ENCODE measurements around the gene ZSCAN32. TPM values are rescaled to one million over a fixed set of nuclear protein-coding genes. Genes with fewer than 3 reads are reported as not detected.

The ZSCAN32 gene
- total and polyA plus RNA-seq, 7 donors, result 4.6 to 9.8 (median 5.6) TPM

GRCh38 chr16:3434373-3434772 is 33.6 kb upstream of the ZSCAN32 start:
- H3K27ac ChIP-seq, result no peak overlapping the region

GRCh38 chr16:3431779-3432219 is 31.0 kb upstream of the ZSCAN32 start:
- peaks cover 6% of the 10 kb centered on the region for H3K9me3 ChIP-seq
- H3K36me3 ChIP-seq (ENCODE audit: insufficient read depth in 1 of 2, low read depth in 1 of 2), result peaks cover 0 to 11% of the 10 kb centered on the region in 2 donors
- H3K4me1 ChIP-seq, result no peaks in the 10 kb centered on the region
- DNase-seq (peak; percentile 68 to 77), ATAC-seq (peak; percentile 34 to 81 (median 76))
- 46 to 66% (median 61%) methylated on average over 26 of the region's 26 CpGs for WGBS, 3 donors
- no peak overlapping the region for H3K27ac ChIP-seq
- H3K4me3 ChIP-seq, result peak overlapping the region; percentile 44
- no peaks in the 10 kb centered on the region for H3K27me3 ChIP-seq (ENCODE audit: insufficient read depth in 3 of 3, low read length in 2 of 3)
- no peak for TF ChIP-seq CTCF (IDR thresholded peaks at IDR 0.05)
- intact Hi-C loops (cut with DNase I), result no loop called here

More at GRCh38 chr16:3434373-3434772, 33.6 kb upstream of the ZSCAN32 start:
- TF ChIP-seq CTCF (IDR thresholded peaks at IDR 0.05), result no peak
- H3K4me1 ChIP-seq, result no peaks in the 10 kb centered on the region
- intact Hi-C loops (cut with DNase I), result no loop called here
- no peak overlapping the region for H3K4me3 ChIP-seq
- ATAC-seq (no peak), DNase-seq (no peak)
- H3K27me3 ChIP-seq (ENCODE audit: insufficient read depth in 3 of 3, low read length in 2 of 3), result no peaks in the 10 kb centered on the region
- H3K9me3 ChIP-seq, result peaks cover 6% of the 10 kb centered on the region
- peaks cover 0 to 15% of the 10 kb centered on the region in 2 donors for H3K36me3 ChIP-seq (ENCODE audit: insufficient read depth in 1 of 2, low read depth in 1 of 2)

DNA sequence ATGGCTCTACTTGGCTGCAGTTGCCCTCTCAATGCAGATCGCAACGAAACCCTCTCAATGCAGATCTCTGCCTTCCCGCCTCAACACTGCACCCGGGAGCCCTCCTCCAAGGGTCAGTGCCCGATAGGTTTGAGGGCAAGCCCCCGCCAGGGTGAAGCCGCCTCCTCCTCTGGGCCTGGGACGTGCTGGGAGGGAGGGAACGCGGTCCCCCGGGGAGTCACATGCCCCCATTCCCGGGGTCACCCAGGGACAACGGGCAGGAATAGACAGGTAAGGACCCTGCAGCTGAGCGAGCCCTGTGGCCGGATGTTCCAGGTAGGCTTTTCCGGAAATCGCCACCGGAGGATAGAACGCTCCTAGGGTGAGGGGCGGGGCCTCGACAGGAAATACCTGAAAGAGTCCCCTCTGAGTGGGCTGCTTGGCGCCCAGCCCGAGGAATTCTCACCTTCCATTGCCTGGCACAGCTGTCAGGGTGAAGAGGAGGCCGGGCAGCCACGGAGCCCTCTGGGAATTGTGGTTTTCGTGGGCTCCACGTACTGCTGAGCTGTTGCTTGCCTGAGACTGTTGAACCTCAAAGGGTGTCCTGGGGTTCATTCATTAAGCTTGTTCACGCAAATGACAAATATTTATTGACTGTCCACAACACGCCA is 13.1 kb upstream of the ZSCAN32 start:
- Histone ChIP-seq H3K27ac (no peak overlapping the region), H3K9me3 (peaks cover 72% of the 10 kb centered on the region), H3K36me3 (ENCODE audit: insufficient read depth in 1 of 2, low read depth in 1 of 2) (peaks cover 3 to 5% of the 10 kb centered on the region in 2 donors), H3K4me1 (no peaks in the 10 kb centered on the region), H3K27me3 (ENCODE audit: insufficient read depth in 3 of 3, low read length in 2 of 3) (no peaks in the 10 kb centered on the region), H3K4me3 (no peak overlapping the region)
- intact Hi-C loops (cut with DNase I), result no loop called here
- ATAC-seq, result no peak
- DNase-seq, result no peak
- 35 to 51% (median 45%) methylated on average over 28 to 29 of the region's 29 CpGs for WGBS, 3 donors
- TF ChIP-seq CTCF (IDR thresholded peaks at IDR 0.05), result no peak

DNA sequence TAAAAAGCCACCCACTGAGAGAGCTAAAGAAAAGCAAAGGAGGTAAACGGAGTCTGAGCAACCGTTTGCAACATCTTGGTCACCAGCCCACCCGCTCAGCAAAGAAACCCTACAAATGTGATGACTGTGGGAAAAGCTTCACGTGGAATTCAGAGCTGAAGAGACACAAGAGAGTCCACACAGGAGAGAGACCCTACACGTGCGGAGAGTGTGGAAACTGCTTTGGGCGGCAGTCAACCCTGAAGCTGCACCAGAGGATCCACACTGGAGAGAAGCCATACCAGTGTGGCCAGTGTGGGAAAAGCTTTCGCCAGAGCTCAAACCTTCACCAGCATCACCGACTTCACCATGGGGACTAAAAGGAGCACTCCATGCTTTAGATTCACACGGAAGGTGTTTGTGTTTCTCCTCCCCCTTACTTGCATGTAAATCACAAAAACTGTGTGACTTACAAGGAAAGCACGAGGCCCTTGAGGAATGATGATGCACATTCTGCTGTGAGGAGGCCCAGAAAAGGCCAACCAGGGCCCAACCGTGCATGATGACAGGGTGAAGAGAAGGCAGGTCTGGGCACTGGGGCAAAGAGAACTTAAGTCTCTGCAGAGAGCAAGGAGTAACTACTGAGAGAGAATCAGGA is 7.9 kb upstream of the ZSCAN32 start:
- intact Hi-C loops (cut with DNase I), result no loop called here
- 97 to 98% (median 97%) methylated on average over 12 of the region's 12 CpGs for WGBS, 3 donors
- H3K27ac ChIP-seq, result no peak overlapping the region
- H3K36me3 ChIP-seq (ENCODE audit: insufficient read depth in 1 of 2, low read depth in 1 of 2), result peaks cover 28 to 55% of the 10 kb centered on the region in 2 donors
- no peak for TF ChIP-seq CTCF (IDR thresholded peaks at IDR 0.05)
- ATAC-seq, result no peak
- H3K4me3 ChIP-seq, result no peak overlapping the region
- no peak for DNase-seq
- no peaks in the 10 kb centered on the region for H3K4me1 ChIP-seq
- peaks cover 79% of the 10 kb centered on the region for H3K9me3 ChIP-seq
- H3K27me3 ChIP-seq (ENCODE audit: insufficient read depth in 3 of 3, low read length in 2 of 3), result peaks cover 0 to 4% (median 0%) of the 10 kb centered on the region in 3 donors

Data from psoas muscle (tissue), 8 donors.